Measurements from ENCODE around the gene TNFRSF13B.

Gene TNFRSF13B

DNA sequence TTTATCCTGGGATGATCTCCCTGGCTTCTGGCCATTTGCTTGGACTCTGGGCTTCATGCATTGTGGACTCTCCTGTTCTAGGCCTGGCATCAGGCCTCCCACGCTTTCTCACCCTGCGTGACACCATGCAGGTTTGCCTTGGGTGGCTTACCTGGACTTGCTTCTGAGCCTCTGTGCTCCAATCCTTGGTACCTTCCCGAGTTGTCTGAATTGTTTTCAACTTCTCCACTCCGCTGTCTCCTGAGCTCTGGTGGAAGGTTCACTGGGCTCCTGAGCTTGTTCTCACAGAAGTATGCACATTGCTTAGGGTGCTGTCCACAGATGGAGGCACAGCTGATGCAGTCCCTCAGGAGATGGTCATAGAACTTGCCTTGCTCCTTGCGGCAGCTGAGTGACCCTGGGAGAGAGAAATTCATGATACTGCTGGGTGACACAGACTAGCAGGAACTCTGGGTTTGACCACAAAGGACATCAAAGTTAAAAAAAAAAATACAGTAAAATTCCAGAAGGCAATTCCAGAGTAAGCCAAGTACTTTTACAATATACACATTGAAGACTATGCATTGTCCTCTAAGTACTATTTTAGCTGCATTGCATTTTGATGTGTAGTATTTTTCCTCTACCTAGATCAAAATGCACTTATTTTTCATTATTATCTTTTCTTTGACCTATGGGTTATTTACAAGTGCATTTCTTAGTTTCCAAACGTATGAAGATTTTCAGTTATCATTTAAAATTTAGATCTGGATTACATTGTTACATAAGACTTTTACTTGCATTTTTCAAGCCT is 23.1 kb downstream of the TNFRSF13B start:
- no peak overlapping the region for H2BK120ac ChIP-seq (ENCODE audit: low read depth, low read length)
- H2BK5ac ChIP-seq (ENCODE audit: low read length) = no peak overlapping the region
- H3K4ac ChIP-seq (ENCODE audit: low read depth, low read length) = no peak overlapping the region
- no peak overlapping the region for H2AK5ac ChIP-seq (ENCODE audit: low read length)
- H3K36me3 ChIP-seq (ENCODE audit: control insufficient read depth, insufficient read depth, low read length) = no peaks in the 10 kb centered on the region
- no peaks in the 10 kb centered on the region for H3K27me3 ChIP-seq (ENCODE audit: insufficient read depth, low read length, poor library complexity)
- H3K4me1 ChIP-seq (ENCODE audit: control insufficient read depth, low read depth, low read length) = peaks cover 2% of the 10 kb centered on the region
- H3K56ac ChIP-seq (ENCODE audit: low read length) = no peak overlapping the region
- no CpG with 5 or more reads among the region's 6 CpGs for WGBS (ENCODE audit: extremely low coverage, insufficient coverage, low lambda C conversion rate)
- no peak overlapping the region for H4K8ac ChIP-seq (ENCODE audit: low read depth, low read length)
- no peak overlapping the region for H3K27ac ChIP-seq (ENCODE audit: low read depth, low read length)
- H3K23ac ChIP-seq (ENCODE audit: low read length) = no peak overlapping the region
- no peak overlapping the region for H3K18ac ChIP-seq (ENCODE audit: low read length)
- H3K79me1 ChIP-seq (ENCODE audit: low read length) = no peaks in the 10 kb centered on the region
- no peak overlapping the region for H2BK15ac ChIP-seq (replicated peaks; ENCODE audit: low read depth)
- no peak overlapping the region for H3K4me2 ChIP-seq (ENCODE audit: low read length)
- no peak overlapping the region for H3K9ac ChIP-seq (ENCODE audit: low read length)
- no peaks in the 10 kb centered on the region for H3K79me2 ChIP-seq (ENCODE audit: control insufficient read depth, insufficient read depth, low read length)
- no peak overlapping the region for H4K5ac ChIP-seq (ENCODE audit: low read length)
- DNase-seq = no peak
- no peak overlapping the region for H3K4me3 ChIP-seq (ENCODE audit: low read length)

DNA sequence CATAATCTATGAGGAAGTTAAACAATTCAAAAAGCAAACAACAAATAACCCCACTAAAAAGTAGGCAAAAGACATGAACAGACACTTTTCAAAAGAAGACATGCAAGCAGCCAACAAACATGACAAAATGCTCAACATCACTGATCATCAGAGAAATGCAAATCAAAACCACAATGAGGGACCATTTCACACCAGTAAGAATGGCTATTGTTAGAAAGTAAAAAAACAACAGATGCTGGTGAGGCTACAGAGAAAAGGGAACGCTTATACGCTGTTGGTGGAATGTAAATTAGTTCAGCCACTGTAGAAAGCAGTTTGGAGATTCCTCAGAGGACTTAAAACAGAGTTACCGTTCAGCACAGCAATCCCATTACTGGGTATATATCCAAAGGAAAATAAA is 24.4 kb downstream of the TNFRSF13B start:
- peaks cover 2% of the 10 kb centered on the region for H3K4me1 ChIP-seq (ENCODE audit: control insufficient read depth, low read depth, low read length)
- H3K4me3 ChIP-seq (ENCODE audit: low read length) = no peak overlapping the region
- no peak overlapping the region for H3K9ac ChIP-seq (ENCODE audit: low read length)
- no peak overlapping the region for H4K5ac ChIP-seq (ENCODE audit: low read length)
- H2BK5ac ChIP-seq (ENCODE audit: low read length) = no peak overlapping the region
- no peak overlapping the region for H2BK15ac ChIP-seq (replicated peaks; ENCODE audit: low read depth)
- H3K36me3 ChIP-seq (ENCODE audit: control insufficient read depth, insufficient read depth, low read length) = no peaks in the 10 kb centered on the region
- no peak overlapping the region for H3K4me2 ChIP-seq (ENCODE audit: low read length)
- WGBS (ENCODE audit: extremely low coverage, insufficient coverage, low lambda C conversion rate) = no CpG with 5 or more reads among the region's 3 CpGs
- no peak for DNase-seq
- H3K79me2 ChIP-seq (ENCODE audit: control insufficient read depth, insufficient read depth, low read length) = no peaks in the 10 kb centered on the region
- no peak overlapping the region for H3K18ac ChIP-seq (ENCODE audit: low read length)
- no peak overlapping the region for H4K8ac ChIP-seq (ENCODE audit: low read depth, low read length)
- no peaks in the 10 kb centered on the region for H3K79me1 ChIP-seq (ENCODE audit: low read length)
- H3K27ac ChIP-seq (ENCODE audit: low read depth, low read length) = no peak overlapping the region
- H3K4ac ChIP-seq (ENCODE audit: low read depth, low read length) = no peak overlapping the region
- H3K27me3 ChIP-seq (ENCODE audit: insufficient read depth, low read length, poor library complexity) = no peaks in the 10 kb centered on the region
- no peak overlapping the region for H2AK5ac ChIP-seq (ENCODE audit: low read length)
- H3K23ac ChIP-seq (ENCODE audit: low read length) = no peak overlapping the region
- no peak overlapping the region for H2BK120ac ChIP-seq (ENCODE audit: low read depth, low read length)
- H3K56ac ChIP-seq (ENCODE audit: low read length) = no peak overlapping the region

DNA sequence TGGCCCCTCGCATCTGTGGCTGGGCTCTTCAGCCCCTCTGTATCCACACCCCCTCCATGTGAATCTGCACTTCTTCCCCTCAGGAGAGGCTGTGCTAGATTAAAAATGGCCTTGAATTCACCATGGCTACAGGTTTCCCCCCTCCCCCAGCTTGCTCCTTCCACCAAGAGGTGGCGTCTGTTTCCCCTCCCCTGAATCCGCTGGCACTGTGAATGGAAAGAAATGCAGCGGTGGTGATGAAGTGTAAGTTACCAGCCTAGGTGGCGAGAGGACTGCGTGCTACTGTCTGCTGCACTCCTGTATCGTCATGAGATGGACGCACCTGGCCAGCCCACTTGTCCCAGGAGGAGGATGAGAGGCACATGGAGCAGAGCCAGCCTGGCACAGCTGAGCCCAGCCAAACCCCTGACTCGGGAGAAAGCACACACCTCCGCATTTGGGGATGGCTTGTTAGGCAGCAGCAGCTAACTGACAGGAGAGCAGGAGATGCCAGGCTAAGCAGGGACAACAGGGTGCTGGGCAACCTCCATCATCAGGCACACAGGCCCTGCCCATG is 26.2 kb downstream of the TNFRSF13B start:
- no CpG with 5 or more reads among the region's 10 CpGs for WGBS (ENCODE audit: extremely low coverage, insufficient coverage, low lambda C conversion rate)
- no peak overlapping the region for H3K18ac ChIP-seq (ENCODE audit: low read length)

DNA sequence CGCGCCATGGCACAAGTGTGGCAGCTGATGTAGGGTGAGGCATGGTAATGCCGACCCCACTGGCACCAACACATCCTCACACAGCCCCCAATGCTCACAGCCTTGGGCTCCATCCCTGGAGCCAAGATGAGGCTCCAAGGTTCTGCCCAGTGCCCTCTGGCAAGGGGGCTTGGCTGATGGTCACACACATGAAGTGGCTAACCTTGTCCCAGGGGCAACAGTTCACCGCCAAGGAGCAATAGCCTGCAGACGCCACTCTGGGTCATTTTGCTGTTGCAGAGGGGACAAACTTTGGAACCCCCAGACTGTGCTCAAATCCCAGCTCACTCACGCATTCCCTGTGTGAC is 26.8 kb downstream of the TNFRSF13B start:
- Histone ChIP-seq H3K23ac (ENCODE audit: low read length) (no peak overlapping the region), H3K18ac (ENCODE audit: low read length) (no peak overlapping the region), H3K4me1 (ENCODE audit: control insufficient read depth, low read depth, low read length) (peaks cover 5% of the 10 kb centered on the region), H3K27ac (ENCODE audit: low read depth, low read length) (no peak overlapping the region), H3K27me3 (ENCODE audit: insufficient read depth, low read length, poor library complexity) (no peaks in the 10 kb centered on the region), H3K4me3 (ENCODE audit: low read length) (no peak overlapping the region), H3K4me2 (ENCODE audit: low read length) (no peak overlapping the region), H2AK5ac (ENCODE audit: low read length) (no peak overlapping the region), H4K5ac (ENCODE audit: low read length) (no peak overlapping the region), H2BK15ac (replicated peaks; ENCODE audit: low read depth) (no peak overlapping the region), H3K4ac (ENCODE audit: low read depth, low read length) (no peak overlapping the region), H3K56ac (ENCODE audit: low read length) (no peak overlapping the region), H2BK120ac (ENCODE audit: low read depth, low read length) (no peak overlapping the region), H4K8ac (ENCODE audit: low read depth, low read length) (no peak overlapping the region), H3K36me3 (ENCODE audit: control insufficient read depth, insufficient read depth, low read length) (no peaks in the 10 kb centered on the region), H3K9ac (ENCODE audit: low read length) (no peak overlapping the region), H2BK5ac (ENCODE audit: low read length) (no peak overlapping the region), H3K79me1 (ENCODE audit: low read length) (no peaks in the 10 kb centered on the region), H3K79me2 (ENCODE audit: control insufficient read depth, insufficient read depth, low read length) (no peaks in the 10 kb centered on the region)
- WGBS (ENCODE audit: extremely low coverage, insufficient coverage, low lambda C conversion rate) = no CpG with 5 or more reads among the region's 6 CpGs
- no peak for DNase-seq

More for the DNA sequence above, 26.2 kb downstream of the TNFRSF13B start:
- H2BK120ac ChIP-seq (ENCODE audit: low read depth, low read length) = no peak overlapping the region
- H3K56ac ChIP-seq (ENCODE audit: low read length) = peak overlapping the region; percentile 17
- peak; percentile 88 for DNase-seq
- no peak overlapping the region for H2BK5ac ChIP-seq (ENCODE audit: low read length)
- no peak overlapping the region for H3K4me3 ChIP-seq (ENCODE audit: low read length)
- H3K79me1 ChIP-seq (ENCODE audit: low read length) = no peaks in the 10 kb centered on the region
- H3K27ac ChIP-seq (ENCODE audit: low read depth, low read length) = no peak overlapping the region
- no peak overlapping the region for H4K8ac ChIP-seq (ENCODE audit: low read depth, low read length)
- H3K4ac ChIP-seq (ENCODE audit: low read depth, low read length) = no peak overlapping the region
- H2AK5ac ChIP-seq (ENCODE audit: low read length) = no peak overlapping the region
- H3K23ac ChIP-seq (ENCODE audit: low read length) = no peak overlapping the region
- no peaks in the 10 kb centered on the region for H3K27me3 ChIP-seq (ENCODE audit: insufficient read depth, low read length, poor library complexity)
- H3K79me2 ChIP-seq (ENCODE audit: control insufficient read depth, insufficient read depth, low read length) = no peaks in the 10 kb centered on the region
- H3K9ac ChIP-seq (ENCODE audit: low read length) = no peak overlapping the region
- H3K4me1 ChIP-seq (ENCODE audit: control insufficient read depth, low read depth, low read length) = peaks cover 3% of the 10 kb centered on the region
- no peak overlapping the region for H3K4me2 ChIP-seq (ENCODE audit: low read length)
- no peak overlapping the region for H2BK15ac ChIP-seq (replicated peaks; ENCODE audit: low read depth)
- H3K36me3 ChIP-seq (ENCODE audit: control insufficient read depth, insufficient read depth, low read length) = no peaks in the 10 kb centered on the region
- H4K5ac ChIP-seq (ENCODE audit: low read length) = no peak overlapping the region

DNA sequence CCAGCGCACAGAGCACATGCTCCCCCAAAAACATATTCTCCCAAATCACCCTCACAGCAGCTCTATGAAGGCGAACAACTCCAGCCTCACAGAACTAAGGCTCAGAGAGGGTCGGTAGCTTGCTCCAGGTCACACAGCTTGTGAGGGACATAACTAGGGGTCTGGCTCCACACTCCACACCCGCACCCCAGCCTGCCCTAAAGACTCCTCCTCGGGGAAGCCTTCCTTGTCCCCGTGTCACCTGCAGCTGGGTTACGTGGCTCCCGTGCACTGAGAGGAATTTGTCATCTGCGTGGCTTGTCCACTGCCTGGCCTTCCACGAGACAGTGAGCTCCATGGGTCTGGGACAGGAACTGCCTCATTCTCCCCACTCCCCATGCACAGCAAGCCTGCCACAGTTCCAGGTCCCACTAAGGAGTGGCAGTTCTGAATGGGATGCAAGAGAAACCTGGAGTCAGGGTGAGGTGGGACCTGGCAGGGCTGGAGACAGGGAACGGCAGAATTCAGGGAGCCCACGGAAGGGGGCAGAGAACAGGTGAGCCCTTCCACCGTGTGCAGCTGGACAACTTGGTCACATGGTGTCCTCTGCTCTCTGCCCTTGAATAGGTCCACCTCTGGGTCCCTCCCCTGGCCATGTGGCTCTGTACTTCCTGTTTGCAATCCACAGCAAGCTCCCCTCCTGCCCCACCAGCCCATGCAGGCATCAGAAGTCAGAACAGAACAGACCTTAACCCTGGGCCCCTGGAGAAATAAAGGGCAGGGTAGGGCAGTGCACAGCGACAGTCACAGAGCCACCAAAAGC is 27.4 kb downstream of the TNFRSF13B start:
- H3K79me2 ChIP-seq (ENCODE audit: control insufficient read depth, insufficient read depth, low read length) = no peaks in the 10 kb centered on the region
- H3K4me2 ChIP-seq (ENCODE audit: low read length) = no peak overlapping the region
- no peaks in the 10 kb centered on the region for H3K79me1 ChIP-seq (ENCODE audit: low read length)
- H2BK5ac ChIP-seq (ENCODE audit: low read length) = no peak overlapping the region
- H2BK15ac ChIP-seq (replicated peaks; ENCODE audit: low read depth) = no peak overlapping the region
- H3K18ac ChIP-seq (ENCODE audit: low read length) = no peak overlapping the region
- no peak overlapping the region for H3K4me3 ChIP-seq (ENCODE audit: low read length)
- no peak overlapping the region for H2BK120ac ChIP-seq (ENCODE audit: low read depth, low read length)
- DNase-seq = no peak
- no peak overlapping the region for H3K4ac ChIP-seq (ENCODE audit: low read depth, low read length)
- H3K27ac ChIP-seq (ENCODE audit: low read depth, low read length) = no peak overlapping the region
- H3K27me3 ChIP-seq (ENCODE audit: insufficient read depth, low read length, poor library complexity) = no peaks in the 10 kb centered on the region
- H4K5ac ChIP-seq (ENCODE audit: low read length) = no peak overlapping the region
- H3K4me1 ChIP-seq (ENCODE audit: control insufficient read depth, low read depth, low read length) = peaks cover 9% of the 10 kb centered on the region
- no peak overlapping the region for H4K8ac ChIP-seq (ENCODE audit: low read depth, low read length)
- WGBS (ENCODE audit: extremely low coverage, insufficient coverage, low lambda C conversion rate) = no CpG with 5 or more reads among the region's 14 CpGs
- no peak overlapping the region for H2AK5ac ChIP-seq (ENCODE audit: low read length)
- no peak overlapping the region for H3K9ac ChIP-seq (ENCODE audit: low read length)
- H3K56ac ChIP-seq (ENCODE audit: low read length) = no peak overlapping the region
- no peaks in the 10 kb centered on the region for H3K36me3 ChIP-seq (ENCODE audit: control insufficient read depth, insufficient read depth, low read length)
- H3K23ac ChIP-seq (ENCODE audit: low read length) = no peak overlapping the region
